ENCODE measurements around the gene SCRN2. TPM values are rescaled to one million over a fixed set of nuclear protein-coding genes. Genes with fewer than 3 reads are reported as not detected.

The SCRN2 gene
- polyA plus RNA-seq, 1 donor from 2014 or later = 19.8 TPM

- H3K4me3 Mint-ChIP-seq = no peak overlapping the region
- H3K36me3 Mint-ChIP-seq = no peaks in the 10 kb centered on the region
- H3K9me3 Mint-ChIP-seq = no peaks in the 10 kb centered on the region
- H3K4me1 Mint-ChIP-seq = peaks cover 0 to 8% (median 4%) of the 10 kb centered on the region in 3 donors
- no peak overlapping the region for H3K27ac Mint-ChIP-seq
- H3K27me3 Mint-ChIP-seq = peaks cover 43% of the 10 kb centered on the region
Observed at GRCh38 chr17:47857551-47858455, 16.7 kb upstream of the SCRN2 start.

- Mint-ChIP-seq H3K27ac (no peak overlapping the region), H3K4me3 (no peak overlapping the region), H3K27me3 (peaks cover 52% of the 10 kb centered on the region), H3K9me3 (no peaks in the 10 kb centered on the region), H3K4me1 (peaks cover 7 to 15% (median 7%) of the 10 kb centered on the region in 3 donors), H3K36me3 (no peaks in the 10 kb centered on the region)
Observed at GRCh38 chr17:47856830-47857229, 15.8 kb upstream of the SCRN2 start.

- H3K4me1 Mint-ChIP-seq = peaks cover 8 to 16% (median 8%) of the 10 kb centered on the region in 3 donors
- no peaks in the 10 kb centered on the region for H3K9me3 Mint-ChIP-seq
- peaks cover 54% of the 10 kb centered on the region for H3K27me3 Mint-ChIP-seq
- H3K36me3 Mint-ChIP-seq = no peaks in the 10 kb centered on the region
- no peak overlapping the region for H3K4me3 Mint-ChIP-seq
- no peak overlapping the region for H3K27ac Mint-ChIP-seq
Observed at GRCh38 chr17:47855737-47856136, 14.7 kb upstream of the SCRN2 start.

- Mint-ChIP-seq H3K27ac (no peak overlapping the region), H3K36me3 (peaks cover 2% of the 10 kb centered on the region), H3K9me3 (no peaks in the 10 kb centered on the region), H3K4me3 (peak overlapping the region in 1 of 4 donors; percentile 34), H3K4me1 (peaks cover 11 to 16% (median 12%) of the 10 kb centered on the region in 3 donors), H3K27me3 (peaks cover 58% of the 10 kb centered on the region)
Observed at GRCh38 chr17:47853616-47854015, 12.5 kb upstream of the SCRN2 start.

- Mint-ChIP-seq H3K27me3 (peaks cover 63% of the 10 kb centered on the region), H3K4me1 (peaks cover 11 to 16% (median 12%) of the 10 kb centered on the region in 3 donors), H3K36me3 (peaks cover 2% of the 10 kb centered on the region), H3K27ac (no peak overlapping the region), H3K9me3 (no peaks in the 10 kb centered on the region), H3K4me3 (peak overlapping the region in 3 of 4 donors; percentile 19 to 89 (median 73))
Observed at GRCh38 chr17:47852113-47852949, 11.3 kb upstream of the SCRN2 start.

DNA sequence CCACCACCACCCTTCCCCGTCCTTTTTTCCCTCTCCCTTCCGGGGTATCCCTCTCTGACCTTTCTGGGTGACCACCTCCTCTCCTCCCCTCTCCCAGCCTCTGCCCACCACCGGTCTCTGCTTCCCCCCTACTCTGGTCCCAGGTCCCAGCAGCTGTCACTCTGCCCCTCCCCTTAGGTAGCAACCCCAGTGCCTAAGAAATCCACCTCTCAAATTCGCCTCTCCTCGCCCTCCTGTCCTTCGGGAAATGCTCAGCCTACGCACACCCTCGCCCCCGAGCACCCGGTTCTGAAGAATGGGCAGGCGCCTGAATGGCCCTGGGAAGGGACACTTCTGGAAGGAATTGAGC, 10.7 kb upstream of the SCRN2 start:
- Mint-ChIP-seq H3K9me3 (no peaks in the 10 kb centered on the region), H3K27me3 (peaks cover 68% of the 10 kb centered on the region), H3K36me3 (peaks cover 2% of the 10 kb centered on the region), H3K27ac (no peak overlapping the region), H3K4me1 (peaks cover 11 to 16% (median 12%) of the 10 kb centered on the region in 3 donors), H3K4me3 (peak overlapping the region in 3 of 4 donors; percentile 19 to 89 (median 39))

DNA sequence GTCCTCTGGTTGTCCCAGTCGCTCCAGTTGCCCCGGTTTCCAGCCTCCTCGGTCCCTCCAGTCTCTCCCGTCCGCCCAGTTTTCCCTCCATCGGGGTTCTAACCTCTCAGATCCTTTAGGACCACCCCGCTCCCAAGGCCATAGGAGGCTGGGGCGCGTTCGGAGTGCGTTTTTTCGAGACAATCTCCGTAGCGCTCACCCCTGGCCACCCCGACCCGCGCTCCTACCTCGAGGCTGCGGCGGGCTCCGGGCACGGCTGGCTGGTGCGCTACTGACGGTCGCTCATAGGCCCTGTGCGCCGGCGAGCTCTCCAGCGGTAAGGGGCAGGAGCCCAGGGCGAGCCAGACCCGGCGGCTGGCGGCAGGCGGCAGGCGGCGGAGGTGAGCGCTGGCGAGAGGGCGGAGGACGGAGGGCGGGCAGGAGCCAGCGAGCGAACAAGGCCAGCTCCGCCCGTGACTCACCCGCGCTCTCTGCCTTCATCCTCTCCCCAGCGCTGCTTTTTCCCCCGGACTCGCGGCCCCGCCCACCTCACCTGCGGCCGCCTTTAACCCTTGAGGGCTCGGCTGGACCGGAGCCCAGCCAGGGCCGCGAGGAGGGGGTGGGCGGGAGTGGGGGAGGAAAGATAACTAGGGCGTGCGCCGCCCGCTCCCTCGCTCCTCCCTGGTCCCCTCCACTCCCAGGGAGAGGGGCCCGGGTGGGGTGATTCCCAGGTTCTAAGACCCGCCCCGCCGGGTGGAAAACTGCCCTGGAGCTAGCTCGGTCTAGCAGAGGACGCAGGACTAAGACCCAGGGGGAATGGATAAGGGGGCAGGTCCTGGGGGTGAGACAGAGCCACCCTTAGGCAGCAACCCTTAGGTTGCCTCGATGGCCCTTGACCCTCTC, 9.9 kb upstream of the SCRN2 start, which contains the start of gene SP6:
TSS of gene SP6 (minus strand) at position 472 of the 882 bp plus-strand sequence. CDS start 2,734 bp downstream, outside the sequence.
- Mint-ChIP-seq H3K36me3 (peaks cover 2% of the 10 kb centered on the region), H3K4me1 (peaks cover 11 to 16% (median 12%) of the 10 kb centered on the region in 3 donors), H3K4me3 (peak within 1 kb of the TSS; percentile 19 to 89 (median 62)), H3K9me3 (no peaks in the 10 kb centered on the region), H3K27me3 (peaks cover 73% of the 10 kb centered on the region), H3K27ac (no peak within 1 kb of the TSS)

DNA sequence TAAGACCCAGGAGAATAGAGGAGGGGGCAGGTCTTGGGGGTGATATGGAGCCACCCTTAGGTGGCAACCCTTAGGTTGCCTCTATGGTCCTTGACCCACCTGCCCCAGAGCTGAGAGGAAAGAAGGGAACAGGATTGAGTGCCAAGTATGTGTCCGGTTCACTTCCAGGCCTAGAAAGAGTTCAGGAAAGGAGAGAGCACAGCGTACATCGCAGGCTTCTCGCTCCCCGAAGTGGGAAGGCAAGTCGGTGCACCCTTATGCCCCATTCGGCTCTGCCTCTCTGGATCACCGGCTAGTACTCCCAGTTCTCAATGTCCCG, 9.3 kb upstream of the SCRN2 start:
- Mint-ChIP-seq H3K4me1 (peaks cover 11 to 16% (median 12%) of the 10 kb centered on the region in 3 donors), H3K27ac (no peak overlapping the region), H3K27me3 (peaks cover 70% of the 10 kb centered on the region), H3K4me3 (peak overlapping the region in 3 of 4 donors; percentile 46 to 86 (median 79)), H3K9me3 (no peaks in the 10 kb centered on the region), H3K36me3 (peaks cover 2% of the 10 kb centered on the region)

DNA sequence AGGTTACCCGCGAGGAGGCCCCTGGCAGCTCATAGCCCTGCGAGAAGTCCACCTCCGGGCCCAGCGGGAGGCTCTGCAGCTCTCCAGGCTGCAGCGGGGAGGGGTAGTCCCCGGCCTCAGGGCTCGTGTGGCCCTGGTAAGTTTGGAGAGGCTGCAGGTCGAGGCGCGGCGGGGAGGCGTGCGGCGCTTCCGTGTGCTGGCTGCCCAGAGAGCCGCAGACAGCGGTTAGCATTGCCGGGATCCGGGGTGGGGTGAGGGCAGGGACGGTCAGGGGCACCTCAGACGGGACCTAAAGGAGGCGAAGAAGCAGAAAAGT, 7.1 kb upstream of the SCRN2 start:
- peaks cover 9 to 13% (median 11%) of the 10 kb centered on the region in 3 donors for H3K4me1 Mint-ChIP-seq
- no peak overlapping the region for H3K4me3 Mint-ChIP-seq
- H3K9me3 Mint-ChIP-seq = no peaks in the 10 kb centered on the region
- no peak overlapping the region for H3K27ac Mint-ChIP-seq
- H3K36me3 Mint-ChIP-seq = peaks cover 2% of the 10 kb centered on the region
- peaks cover 64% of the 10 kb centered on the region for H3K27me3 Mint-ChIP-seq

- peaks cover 2% of the 10 kb centered on the region for H3K36me3 Mint-ChIP-seq
- H3K27ac Mint-ChIP-seq = no peak overlapping the region
- H3K27me3 Mint-ChIP-seq = peaks cover 60% of the 10 kb centered on the region
- peaks cover 11 to 16% (median 13%) of the 10 kb centered on the region in 3 donors for H3K4me1 Mint-ChIP-seq
- H3K9me3 Mint-ChIP-seq = no peaks in the 10 kb centered on the region
- peak overlapping the region in 1 of 4 donors; percentile 66 for H3K4me3 Mint-ChIP-seq
Observed at GRCh38 chr17:47847341-47848197, 6.5 kb upstream of the SCRN2 start.

- H3K4me1 Mint-ChIP-seq = peaks cover 4 to 11% (median 6%) of the 10 kb centered on the region in 3 donors
- no peak overlapping the region for H3K27ac Mint-ChIP-seq
- H3K4me3 Mint-ChIP-seq = peak overlapping the region in 1 of 4 donors; percentile 65
- H3K9me3 Mint-ChIP-seq = no peaks in the 10 kb centered on the region
- peaks cover 53% of the 10 kb centered on the region for H3K27me3 Mint-ChIP-seq
- peaks cover 2% of the 10 kb centered on the region for H3K36me3 Mint-ChIP-seq
Observed at GRCh38 chr17:47846716-47847340, 5.8 kb upstream of the SCRN2 start.

DNA sequence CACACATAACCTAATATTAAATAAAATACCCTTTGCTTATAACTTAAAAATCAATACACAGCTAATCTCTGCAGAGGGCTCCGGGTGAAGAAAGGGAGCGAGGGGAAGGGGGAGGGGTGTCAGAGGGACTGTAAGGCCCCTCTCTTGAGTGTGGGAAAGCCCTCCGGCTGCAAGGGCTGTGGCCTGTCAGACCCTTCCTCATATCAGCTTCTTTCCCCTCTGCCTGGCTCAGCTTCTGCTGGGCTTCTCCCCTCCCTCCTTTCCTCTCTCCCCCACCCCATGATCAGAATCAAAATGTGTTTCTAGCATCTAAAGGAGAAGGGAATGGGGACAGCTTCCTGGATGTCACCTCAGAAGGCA, 4.6 kb upstream of the SCRN2 start:
- Mint-ChIP-seq H3K4me1 (peaks cover 8 to 10% (median 10%) of the 10 kb centered on the region in 3 donors), H3K4me3 (no peak overlapping the region), H3K27ac (no peak overlapping the region), H3K36me3 (peaks cover 2% of the 10 kb centered on the region), H3K27me3 (peaks cover 51% of the 10 kb centered on the region), H3K9me3 (no peaks in the 10 kb centered on the region)

Measured in IgD-negative memory B cell (primary cell).